ENCODE data around the gene VPS4A. TPM values are rescaled to one million over a fixed set of nuclear protein-coding genes. Genes with fewer than 3 reads are reported as not detected.

Gene VPS4A
- total and polyA plus RNA-seq, 2 donors (not counting 1 experiment from before 2014, with no cell fraction given), result 33.1 to 43.8 TPM

DNA sequence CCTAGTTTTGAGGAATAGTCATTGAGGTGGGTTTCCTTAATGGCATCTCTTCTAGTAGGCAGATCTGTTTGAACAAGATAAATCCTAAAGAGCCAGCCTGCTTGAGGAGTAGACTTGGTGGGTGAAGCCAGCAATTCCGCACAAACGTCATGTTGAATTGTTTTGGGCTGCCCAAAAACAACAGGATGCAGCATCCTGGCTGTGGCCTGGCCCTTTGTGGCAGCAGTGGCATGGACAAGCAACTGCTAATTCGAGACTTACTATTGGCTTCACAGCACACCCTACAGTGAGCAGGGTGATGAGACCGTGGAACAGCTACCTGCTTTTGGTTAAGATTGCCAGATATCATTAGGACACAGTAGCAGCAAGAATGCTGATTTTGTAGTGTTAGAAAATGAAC, 9.3 kb upstream of the VPS4A start:
- no peak overlapping the region for H3K27ac ChIP-seq (ENCODE audit: low read length in 2 of 2)
- ChIA-PET CTCF (interaction anchor here (0.8 kb wide), 1 partner anchor 16 kb away, joined by 4 read pairs; no protein-coding TSS in a partner anchor), POLR2A (no interaction called here)
- no peaks in the 10 kb centered on the region for H3K79me2 ChIP-seq (ENCODE audit: control insufficient read depth, insufficient read depth, low read length)
- H3K9ac ChIP-seq (ENCODE audit: low read length), result no peak overlapping the region
- H3K36me3 ChIP-seq (replicated peaks in 1 of 2; ENCODE audit: control extremely low read depth in 1 of 2, control insufficient read depth in 1 of 2, extremely low read depth in 1 of 2, insufficient read depth in 2 of 2, low read length in 1 of 2), result peaks cover 0 to 3% of the 10 kb centered on the region in 2 experiments
- H3K4me1 ChIP-seq (ENCODE audit: control insufficient read depth in 2 of 2, insufficient read depth in 2 of 2, low read length in 2 of 2), result no peaks in the 10 kb centered on the region
- Mint-ChIP-seq H3K4me1 (no peaks in the 10 kb centered on the region), H3K27me3 (no peaks in the 10 kb centered on the region), H3K4me3 (no peak overlapping the region), H3K9me3 (ENCODE audit: insufficient read depth) (no peaks in the 10 kb centered on the region), H3K27ac (no peak overlapping the region)
- no peak overlapping the region for H3K4me2 ChIP-seq (replicated peaks; ENCODE audit: low read depth, low read length, poor library complexity, severe bottlenecking)
- H2AFZ ChIP-seq (ENCODE audit: insufficient read depth, low read depth, low read length, poor library complexity, severe bottlenecking), result no peak overlapping the region
- no peaks in the 10 kb centered on the region for H4K20me1 ChIP-seq (ENCODE audit: control insufficient read depth, insufficient read depth, low read length, poor library complexity, severe bottlenecking)
- H3K4me3 ChIP-seq (ENCODE audit: control extremely low read depth in 1 of 5, extremely low read depth in 1 of 5, insufficient read depth in 1 of 5, low read depth in 2 of 5, low read length in 4 of 5), result no peak overlapping the region
- TF ChIP-seq, protein P1, sequence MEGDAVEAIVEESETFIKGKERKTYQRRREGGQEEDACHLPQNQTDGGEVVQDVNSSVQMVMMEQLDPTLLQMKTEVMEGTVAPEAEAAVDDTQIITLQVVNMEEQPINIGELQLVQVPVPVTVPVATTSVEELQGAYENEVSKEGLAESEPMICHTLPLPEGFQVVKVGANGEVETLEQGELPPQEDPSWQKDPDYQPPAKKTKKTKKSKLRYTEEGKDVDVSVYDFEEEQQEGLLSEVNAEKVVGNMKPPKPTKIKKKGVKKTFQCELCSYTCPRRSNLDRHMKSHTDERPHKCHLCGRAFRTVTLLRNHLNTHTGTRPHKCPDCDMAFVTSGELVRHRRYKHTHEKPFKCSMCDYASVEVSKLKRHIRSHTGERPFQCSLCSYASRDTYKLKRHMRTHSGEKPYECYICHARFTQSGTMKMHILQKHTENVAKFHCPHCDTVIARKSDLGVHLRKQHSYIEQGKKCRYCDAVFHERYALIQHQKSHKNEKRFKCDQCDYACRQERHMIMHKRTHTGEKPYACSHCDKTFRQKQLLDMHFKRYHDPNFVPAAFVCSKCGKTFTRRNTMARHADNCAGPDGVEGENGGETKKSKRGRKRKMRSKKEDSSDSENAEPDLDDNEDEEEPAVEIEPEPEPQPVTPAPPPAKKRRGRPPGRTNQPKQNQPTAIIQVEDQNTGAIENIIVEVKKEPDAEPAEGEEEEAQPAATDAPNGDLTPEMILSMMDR (IDR thresholded peaks at IDR 0.05), result no peak
- no peak for TF ChIP-seq EZH2 (IDR thresholded peaks at IDR 0.05; ENCODE audit: borderline replicate concordance, insufficient read depth, low read depth, low read length, poor library complexity, severe bottlenecking)
- no peak for DNase-seq
- no peak for ATAC-seq (ENCODE audit: low read depth)
- WGBS (ENCODE audit: insufficient coverage), result 100% methylated on average over 2 of the region's 4 CpGs
- H3K9me3 ChIP-seq (ENCODE audit: control extremely low read depth in 1 of 3, control insufficient read depth in 2 of 3, insufficient read depth in 1 of 3, low read length in 2 of 3), result no peaks in the 10 kb centered on the region
- H3K27me3 ChIP-seq (replicated peaks in 1 of 4; ENCODE audit: control extremely low read depth in 1 of 4, control insufficient read depth in 3 of 4, insufficient read depth in 4 of 4, low read length in 3 of 4), result no peaks in the 10 kb centered on the region
- intact Hi-C loops (cut with micrococcal nuclease), result no loop called here

DNA sequence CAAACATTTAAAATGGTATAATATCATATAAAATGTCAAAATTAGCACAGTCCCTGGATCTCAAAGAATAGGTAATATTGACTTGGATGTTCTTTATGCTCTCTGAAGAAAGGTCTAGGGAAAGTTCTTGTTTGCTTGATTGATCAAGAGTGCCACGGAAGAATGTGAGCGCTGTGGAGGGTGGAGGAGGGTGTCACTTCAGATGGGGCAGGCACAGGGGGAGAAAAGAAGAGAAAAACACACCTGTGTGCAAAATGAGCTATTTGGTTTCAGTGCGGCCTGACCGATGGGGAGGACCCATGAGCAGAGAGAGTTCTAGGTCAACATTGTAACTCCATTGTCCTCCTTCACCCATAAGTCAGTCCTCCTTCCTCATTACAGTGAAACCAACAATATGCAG, 8.8 kb upstream of the VPS4A start:
- no peak overlapping the region for H3K4me2 ChIP-seq (replicated peaks; ENCODE audit: low read depth, low read length, poor library complexity, severe bottlenecking)
- H3K4me3 ChIP-seq (ENCODE audit: control extremely low read depth in 1 of 5, extremely low read depth in 1 of 5, insufficient read depth in 1 of 5, low read depth in 2 of 5, low read length in 4 of 5), result no peak overlapping the region
- no peaks in the 10 kb centered on the region for H4K20me1 ChIP-seq (ENCODE audit: control insufficient read depth, insufficient read depth, low read length, poor library complexity, severe bottlenecking)
- no peaks in the 10 kb centered on the region for H3K27me3 ChIP-seq (replicated peaks in 1 of 4; ENCODE audit: control extremely low read depth in 1 of 4, control insufficient read depth in 3 of 4, insufficient read depth in 4 of 4, low read length in 3 of 4)
- no peak overlapping the region for H3K27ac ChIP-seq (ENCODE audit: low read length in 2 of 2)
- H3K9me3 Mint-ChIP-seq (ENCODE audit: insufficient read depth), result no peaks in the 10 kb centered on the region
- no peak for DNase-seq
- H3K79me2 ChIP-seq (ENCODE audit: control insufficient read depth, insufficient read depth, low read length), result no peaks in the 10 kb centered on the region
- POLR2A ChIA-PET, result no interaction called here
- H2AFZ ChIP-seq (ENCODE audit: insufficient read depth, low read depth, low read length, poor library complexity, severe bottlenecking), result no peak overlapping the region
- H3K27me3 Mint-ChIP-seq, result no peaks in the 10 kb centered on the region
- no peak overlapping the region for H3K9ac ChIP-seq (ENCODE audit: low read length)
- WGBS (ENCODE audit: insufficient coverage), result 62% methylated on average over 2 of the region's 4 CpGs
- peaks cover 0 to 3% of the 10 kb centered on the region in 2 experiments for H3K36me3 ChIP-seq (replicated peaks in 1 of 2; ENCODE audit: control extremely low read depth in 1 of 2, control insufficient read depth in 1 of 2, extremely low read depth in 1 of 2, insufficient read depth in 2 of 2, low read length in 1 of 2)
- no peak for ATAC-seq (ENCODE audit: low read depth)
- H3K4me1 Mint-ChIP-seq, result no peaks in the 10 kb centered on the region
- no peaks in the 10 kb centered on the region for H3K4me1 ChIP-seq (ENCODE audit: control insufficient read depth in 2 of 2, insufficient read depth in 2 of 2, low read length in 2 of 2)
- CTCF ChIA-PET, result interaction anchor here (0.8 kb wide), 1 partner anchor 16 kb away, joined by 4 read pairs; no protein-coding TSS in a partner anchor
- no peak overlapping the region for H3K4me3 Mint-ChIP-seq
- no peaks in the 10 kb centered on the region for H3K9me3 ChIP-seq (ENCODE audit: control extremely low read depth in 1 of 3, control insufficient read depth in 2 of 3, insufficient read depth in 1 of 3, low read length in 2 of 3)
- H3K27ac Mint-ChIP-seq, result no peak overlapping the region
- intact Hi-C loops (cut with micrococcal nuclease), result no loop called here
- TF ChIP-seq, protein P1 (IDR thresholded peaks at IDR 0.05), result no peak
- TF ChIP-seq EZH2 (IDR thresholded peaks at IDR 0.05; ENCODE audit: borderline replicate concordance, insufficient read depth, low read depth, low read length, poor library complexity, severe bottlenecking), result no peak

Data from B cell (primary cell).